ENCODE measurements around the gene SUPT4H1. TPM values are rescaled to one million over a fixed set of nuclear protein-coding genes. Genes with fewer than 3 reads are reported as not detected.

The SUPT4H1 gene
- total RNA-seq, 1 donor, result 49.9 TPM

- Histone ChIP-seq H3K9me3 (ENCODE audit: low read depth, low read length) (no peaks in the 10 kb centered on the region), H3K4me3 (ENCODE audit: insufficient read depth, low read length) (no peak overlapping the region), H3K27me3 (ENCODE audit: insufficient read depth, low read length) (no peaks in the 10 kb centered on the region), H3K4me2 (ENCODE audit: insufficient read depth, low read length) (no peak overlapping the region), H3K36me3 (ENCODE audit: insufficient read depth, low read length) (no peaks in the 10 kb centered on the region), H2AFZ (ENCODE audit: low read length) (no peak overlapping the region), H4K20me1 (ENCODE audit: insufficient read depth, low read length) (no peaks in the 10 kb centered on the region), H3K4me1 (ENCODE audit: insufficient read depth, low read length) (no peaks in the 10 kb centered on the region), H3K27ac (ENCODE audit: low read depth, low read length) (no peak overlapping the region), H3K79me2 (ENCODE audit: insufficient read depth, low read length) (no peaks in the 10 kb centered on the region)
- peak; percentile 39 for DNase-seq (ENCODE audit: insufficient read length, low spot score, missing footprints)
- TF ChIP-seq CTCF (IDR thresholded peaks at IDR 0.05; ENCODE audit: extremely low read depth, low read depth, low read length), result no peak
These were observed 37.3 kb downstream of the SUPT4H1 start for GRCh38 chr17:58314706-58315015.

GRCh38 chr17:58313815-58314705, 37.9 kb downstream of the SUPT4H1 start:
- no peak for TF ChIP-seq CTCF (IDR thresholded peaks at IDR 0.05; ENCODE audit: extremely low read depth, low read depth, low read length)
- Histone ChIP-seq H3K9me3 (ENCODE audit: low read depth, low read length) (no peaks in the 10 kb centered on the region), H2AFZ (ENCODE audit: low read length) (no peak overlapping the region), H3K36me3 (ENCODE audit: insufficient read depth, low read length) (no peaks in the 10 kb centered on the region), H3K4me2 (ENCODE audit: insufficient read depth, low read length) (no peak overlapping the region), H3K27me3 (ENCODE audit: insufficient read depth, low read length) (no peaks in the 10 kb centered on the region), H4K20me1 (ENCODE audit: insufficient read depth, low read length) (no peaks in the 10 kb centered on the region), H3K4me1 (ENCODE audit: insufficient read depth, low read length) (no peaks in the 10 kb centered on the region), H3K4me3 (ENCODE audit: insufficient read depth, low read length) (no peak overlapping the region), H3K27ac (ENCODE audit: low read depth, low read length) (no peak overlapping the region), H3K79me2 (ENCODE audit: insufficient read depth, low read length) (no peaks in the 10 kb centered on the region)
- DNase-seq (ENCODE audit: insufficient read length, low spot score, missing footprints), result peak; percentile 68

- no peaks in the 10 kb centered on the region for H3K36me3 ChIP-seq (ENCODE audit: insufficient read depth, low read length)
- no peaks in the 10 kb centered on the region for H3K9me3 ChIP-seq (ENCODE audit: low read depth, low read length)
- H3K4me2 ChIP-seq (ENCODE audit: insufficient read depth, low read length), result no peak overlapping the region
- peak; percentile 63 for DNase-seq (ENCODE audit: insufficient read length, low spot score, missing footprints)
- no peak for TF ChIP-seq CTCF (IDR thresholded peaks at IDR 0.05; ENCODE audit: extremely low read depth, low read depth, low read length)
- H3K4me1 ChIP-seq (ENCODE audit: insufficient read depth, low read length), result no peaks in the 10 kb centered on the region
- H2AFZ ChIP-seq (ENCODE audit: low read length), result no peak overlapping the region
- H3K27ac ChIP-seq (ENCODE audit: low read depth, low read length), result no peak overlapping the region
- no peaks in the 10 kb centered on the region for H3K79me2 ChIP-seq (ENCODE audit: insufficient read depth, low read length)
- no peak overlapping the region for H3K4me3 ChIP-seq (ENCODE audit: insufficient read depth, low read length)
- H4K20me1 ChIP-seq (ENCODE audit: insufficient read depth, low read length), result no peaks in the 10 kb centered on the region
- H3K27me3 ChIP-seq (ENCODE audit: insufficient read depth, low read length), result no peaks in the 10 kb centered on the region
These were observed 39.2 kb downstream of the SUPT4H1 start for GRCh38 chr17:58312829-58313228.

GRCh38 chr17:58312021-58312630, 39.9 kb downstream of the SUPT4H1 start:
- no peaks in the 10 kb centered on the region for H4K20me1 ChIP-seq (ENCODE audit: insufficient read depth, low read length)
- no peak overlapping the region for H3K4me2 ChIP-seq (ENCODE audit: insufficient read depth, low read length)
- no peaks in the 10 kb centered on the region for H3K27me3 ChIP-seq (ENCODE audit: insufficient read depth, low read length)
- no peak for TF ChIP-seq CTCF (IDR thresholded peaks at IDR 0.05; ENCODE audit: extremely low read depth, low read depth, low read length)
- no peaks in the 10 kb centered on the region for H3K79me2 ChIP-seq (ENCODE audit: insufficient read depth, low read length)
- H3K27ac ChIP-seq (ENCODE audit: low read depth, low read length), result no peak overlapping the region
- H3K9me3 ChIP-seq (ENCODE audit: low read depth, low read length), result no peaks in the 10 kb centered on the region
- H3K4me3 ChIP-seq (ENCODE audit: insufficient read depth, low read length), result no peak overlapping the region
- peak; percentile 58 for DNase-seq (ENCODE audit: insufficient read length, low spot score, missing footprints)
- no peaks in the 10 kb centered on the region for H3K4me1 ChIP-seq (ENCODE audit: insufficient read depth, low read length)
- H3K36me3 ChIP-seq (ENCODE audit: insufficient read depth, low read length), result no peaks in the 10 kb centered on the region
- H2AFZ ChIP-seq (ENCODE audit: low read length), result no peak overlapping the region

Measured in osteoblast (primary cell).